Measurements from ENCODE around the gene CHST12. TPM values are rescaled to one million over a fixed set of nuclear protein-coding genes. Genes with fewer than 3 reads are reported as not detected.
A peak's percentile ranks its signal among the peaks of the same experiment; 100 is the strongest.

Gene CHST12
- total RNA-seq, 6 experiments from 2014 or later, result 3.0 to 7.9 (median 5.7) TPM

GRCh38 chr7:2421943-2422310, 18.5 kb downstream of the CHST12 start:
- no peak for TF ChIP-seq CTCF (IDR thresholded peaks at IDR 0.05)
- no peak for TF ChIP-seq POLR2A (IDR thresholded peaks at IDR 0.05)
- Histone ChIP-seq H3K9me3 (no peaks in the 10 kb centered on the region), H3K27me3 (no peaks in the 10 kb centered on the region), H3K36me3 (no peaks in the 10 kb centered on the region), H3K4me3 (no peak overlapping the region), H3K27ac (no peak overlapping the region), H3K4me1 (no peaks in the 10 kb centered on the region)
- DNase-seq, result no peak
- WGBS (ENCODE audit: insufficient coverage, low coverage, low lambda C conversion rate, missing lambda C conversion rate), result 86% methylated on average over 6 of the region's 9 CpGs
- intact Hi-C loops (cut with DNase I), result no loop called here
- no peak for ATAC-seq

GRCh38 chr7:2425749-2426148, 22.3 kb downstream of the CHST12 start:
- 81% methylated on average over 7 of the region's 10 CpGs for WGBS (ENCODE audit: insufficient coverage, low coverage, low lambda C conversion rate, missing lambda C conversion rate)
- Histone ChIP-seq H3K27ac (no peak overlapping the region), H3K9me3 (no peaks in the 10 kb centered on the region), H3K4me1 (no peaks in the 10 kb centered on the region), H3K27me3 (no peaks in the 10 kb centered on the region), H3K4me3 (no peak overlapping the region), H3K36me3 (no peaks in the 10 kb centered on the region)
- ATAC-seq (peak in 1 of 4 donors; percentile 16), DNase-seq (no peak)
- no peak for TF ChIP-seq POLR2A (IDR thresholded peaks at IDR 0.05)
- TF ChIP-seq CTCF (IDR thresholded peaks at IDR 0.05), result no peak
- intact Hi-C loops (cut with DNase I), result no loop called here

DNA sequence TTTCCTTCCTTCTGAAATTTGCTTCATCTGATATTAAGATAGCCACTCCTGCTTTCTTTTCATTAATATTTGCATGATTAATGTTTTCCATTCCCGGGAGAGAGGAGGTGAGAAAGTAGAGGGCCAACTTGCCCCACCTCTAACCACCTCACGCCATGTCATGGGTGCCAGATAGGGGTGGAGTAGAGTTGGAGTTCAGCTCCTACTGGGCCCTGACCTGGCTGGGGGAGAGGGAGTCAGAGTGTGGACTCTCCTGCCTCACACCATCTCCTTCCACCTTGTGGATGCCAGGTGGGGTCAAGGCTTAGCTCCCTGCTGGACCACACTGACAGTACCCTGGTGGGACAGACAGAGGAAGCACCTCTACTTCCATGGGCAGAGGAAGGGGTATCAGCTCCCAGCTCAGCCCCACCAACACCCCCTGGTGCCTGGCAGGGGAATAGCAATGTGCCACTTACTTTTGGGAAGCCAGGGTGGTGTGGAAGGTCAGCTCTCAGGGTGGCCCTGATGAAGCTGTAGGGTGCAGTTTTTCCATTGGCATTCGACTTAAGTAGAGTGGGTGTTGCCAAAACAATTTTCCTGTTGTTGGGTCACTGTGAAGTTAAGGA, 28.0 kb downstream of the CHST12 start:
- intact Hi-C loops (cut with DNase I), result no loop called here
- peak; percentile 52 to 83 (median 60) for ATAC-seq
- WGBS (ENCODE audit: insufficient coverage, low coverage, low lambda C conversion rate, missing lambda C conversion rate), result 90% methylated on average over 2 of the region's 3 CpGs

GRCh38 chr7:2432910-2433712, 29.7 kb downstream of the CHST12 start:
- intact Hi-C loops (cut with DNase I), result no loop called here
- peak in 1 of 4 donors; percentile 32 for ATAC-seq
- no peaks in the 10 kb centered on the region for H3K9me3 ChIP-seq
- DNase-seq, result no peak
- no peak overlapping the region for H3K4me3 ChIP-seq
- no peaks in the 10 kb centered on the region for H3K27me3 ChIP-seq
- WGBS (ENCODE audit: insufficient coverage, low coverage, low lambda C conversion rate, missing lambda C conversion rate), result 96% methylated on average over 35 of the region's 85 CpGs
- H3K4me1 ChIP-seq, result no peaks in the 10 kb centered on the region
- H3K36me3 ChIP-seq, result peaks cover 0 to 12% (median 2%) of the 10 kb centered on the region in 4 donors
- no peak for TF ChIP-seq CTCF (IDR thresholded peaks at IDR 0.05)
- no peak for TF ChIP-seq POLR2A (IDR thresholded peaks at IDR 0.05)
- no peak overlapping the region for H3K27ac ChIP-seq

More for the DNA sequence above, 28.0 kb downstream of the CHST12 start:
- Histone ChIP-seq H3K4me3 (no peak overlapping the region), H3K36me3 (peaks cover 0 to 12% (median 2%) of the 10 kb centered on the region in 4 donors), H3K27ac (no peak overlapping the region), H3K9me3 (no peaks in the 10 kb centered on the region), H3K4me1 (no peaks in the 10 kb centered on the region), H3K27me3 (no peaks in the 10 kb centered on the region)
- TF ChIP-seq POLR2A (IDR thresholded peaks at IDR 0.05) (no peak), CTCF (IDR thresholded peaks at IDR 0.05) (peak; percentile 30 to 47 (median 34))
- no peak for DNase-seq

Measured in right lobe of liver (tissue), 6 donors.